GM19452 (cell line): ENCODE measurements around the gene BMPR1A.
A peak's percentile ranks its signal among the peaks of the same experiment; 100 is the strongest.

Experiments
- ATAC-seq: cut with Tn5 transposase; IDR thresholded peaks from one replicate; pipeline ENCODE4 v1.9.1; 2021; ENCODE audit not compliant: unreplicated experiment

Gene BMPR1A

GRCh38 chr10:86756511-86757112, at the start of gene BMPR1A:
Gene BMPR1A (plus strand): TSS chr10:86756619. CDS start chr10:86876019, 119,400 bp downstream.
- peak; percentile 48 for ATAC-seq

- ATAC-seq: no peak
Observed at GRCh38 chr10:86706977-86707376, 49.4 kb upstream of the BMPR1A start.

- ATAC-seq: no peak
Observed at GRCh38 chr10:86707505-86707904, 48.9 kb upstream of the BMPR1A start.

GRCh38 chr10:86708068-86708782, 48.2 kb upstream of the BMPR1A start:
- ATAC-seq: no peak

- no peak for ATAC-seq
Observed at GRCh38 chr10:86708783-86709380, 47.5 kb upstream of the BMPR1A start.

GRCh38 chr10:86709396-86710185, 46.8 kb upstream of the BMPR1A start:
- no peak for ATAC-seq

- ATAC-seq: peak; percentile 87
Observed at GRCh38 chr10:86710987-86711512, 45.4 kb upstream of the BMPR1A start.

GRCh38 chr10:86711513-86712316, 44.7 kb upstream of the BMPR1A start:
- peak; percentile 51 for ATAC-seq

- ATAC-seq: peak; percentile 24
Observed at GRCh38 chr10:86712317-86712707, 44.1 kb upstream of the BMPR1A start.

- ATAC-seq: no peak
Observed at GRCh38 chr10:86715156-86715795, 41.1 kb upstream of the BMPR1A start.

- ATAC-seq: no peak
Observed at GRCh38 chr10:86715836-86716235, 40.6 kb upstream of the BMPR1A start.

- ATAC-seq: no peak
Observed at GRCh38 chr10:86716466-86716865, 40.0 kb upstream of the BMPR1A start.

GRCh38 chr10:86718556-86718955, 37.9 kb upstream of the BMPR1A start:
- no peak for ATAC-seq

GRCh38 chr10:86721232-86721631, 35.2 kb upstream of the BMPR1A start:
- ATAC-seq: no peak

- ATAC-seq: no peak
Observed at GRCh38 chr10:86723009-86723408, 33.4 kb upstream of the BMPR1A start.

GRCh38 chr10:86724445-86724844, 32.0 kb upstream of the BMPR1A start:
- ATAC-seq: no peak

GRCh38 chr10:86725980-86726676, 30.3 kb upstream of the BMPR1A start:
- ATAC-seq: no peak

- ATAC-seq: no peak
Observed at GRCh38 chr10:86726677-86726999, 29.8 kb upstream of the BMPR1A start.

- no peak for ATAC-seq
Observed at GRCh38 chr10:86727470-86727869, 28.9 kb upstream of the BMPR1A start.

- ATAC-seq: no peak
Observed at GRCh38 chr10:86728056-86728455, 28.4 kb upstream of the BMPR1A start.
